Stimulated activated CD8-positive, alpha-beta memory T cell treated with anti-CD3 and anti-CD28 coated beads, Interleukin-15, amount 100 ng/mL, for 1 hour (primary cell): ENCODE measurements around the gene ADPRHL1.

ENCODE experiments used
- DNase-seq: peaks from one replicate; pipeline ENCODE4 v3.0.0-alpha.2; 2020; ENCODE audit warnings: low read depth

The ADPRHL1 gene

DNA sequence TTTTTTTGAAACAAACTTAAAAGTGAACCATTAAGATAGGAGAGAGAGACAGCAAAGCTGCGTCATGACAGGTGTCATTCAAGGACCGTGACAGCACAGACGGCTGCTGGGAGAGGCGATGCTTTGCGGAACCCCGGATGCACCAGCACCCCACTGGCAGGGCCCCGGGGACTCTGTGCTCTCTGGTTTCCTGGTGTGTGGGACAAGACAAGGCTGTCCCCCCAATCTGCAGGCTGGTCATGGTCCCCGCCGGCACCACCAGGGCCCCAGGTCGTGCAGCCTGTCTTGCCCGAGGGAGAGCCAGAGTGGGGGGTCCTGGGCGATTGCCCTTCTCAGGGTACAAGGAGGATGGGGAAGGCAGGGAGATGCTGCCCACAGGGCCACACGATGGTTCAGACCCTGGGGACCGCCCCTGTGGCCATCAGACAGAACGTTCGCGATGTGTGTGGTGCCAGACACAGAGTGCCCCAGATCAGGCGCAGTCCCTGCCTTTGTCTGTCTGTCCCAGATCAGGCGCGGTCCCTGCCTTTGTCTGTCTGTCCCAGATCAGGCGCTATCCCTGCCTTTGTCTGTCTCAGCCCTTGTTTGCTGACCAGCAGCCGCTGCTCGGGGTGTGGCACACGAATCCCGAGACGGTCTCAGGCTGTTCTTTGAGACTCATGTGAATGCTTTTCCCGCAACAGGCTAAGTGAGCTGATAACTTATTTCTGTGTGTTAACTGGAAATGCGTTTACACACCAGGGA is 36.1 kb downstream of the ADPRHL1 start:
- no peak for DNase-seq

DNA sequence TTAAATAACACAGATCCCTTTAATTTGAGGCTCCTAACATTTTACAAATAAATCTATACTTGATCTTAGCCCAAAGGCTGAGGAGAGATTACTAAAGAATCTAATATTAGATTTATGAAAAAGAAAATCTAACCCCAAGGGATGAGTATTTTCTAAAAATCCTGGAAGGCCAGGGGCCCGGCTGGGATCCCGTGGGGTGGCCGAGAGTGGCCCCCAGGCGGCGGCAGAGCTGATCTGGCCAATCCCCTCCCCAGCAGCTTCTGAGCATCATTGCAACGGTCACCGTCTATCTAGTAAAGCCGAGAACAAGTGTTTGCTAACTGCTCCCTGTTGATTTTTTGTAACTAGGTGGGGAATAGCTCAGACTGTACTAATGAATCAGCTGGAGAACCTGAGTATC is 37.5 kb downstream of the ADPRHL1 start:
- DNase-seq = no peak

DNA sequence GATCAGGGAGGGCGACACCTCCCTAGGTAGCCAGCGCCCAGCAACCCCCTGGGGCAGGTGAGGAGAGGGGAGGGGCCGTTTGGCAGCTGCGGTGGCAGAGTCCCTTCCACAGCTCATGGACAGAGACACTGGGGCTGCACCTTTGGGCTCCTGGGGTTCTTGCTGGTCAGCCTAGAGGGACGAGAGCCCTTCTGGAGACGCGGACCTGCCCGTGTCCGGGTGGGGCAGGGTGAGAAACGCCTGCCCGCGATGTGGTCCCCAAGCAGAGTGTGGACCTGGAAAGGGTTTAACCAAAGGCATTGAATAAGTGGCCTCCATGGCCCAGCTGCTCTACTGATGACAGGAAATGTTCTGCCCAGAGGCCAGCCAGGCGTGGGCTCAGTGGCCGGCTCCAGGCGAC is 38.3 kb downstream of the ADPRHL1 start:
- no peak for DNase-seq

DNA sequence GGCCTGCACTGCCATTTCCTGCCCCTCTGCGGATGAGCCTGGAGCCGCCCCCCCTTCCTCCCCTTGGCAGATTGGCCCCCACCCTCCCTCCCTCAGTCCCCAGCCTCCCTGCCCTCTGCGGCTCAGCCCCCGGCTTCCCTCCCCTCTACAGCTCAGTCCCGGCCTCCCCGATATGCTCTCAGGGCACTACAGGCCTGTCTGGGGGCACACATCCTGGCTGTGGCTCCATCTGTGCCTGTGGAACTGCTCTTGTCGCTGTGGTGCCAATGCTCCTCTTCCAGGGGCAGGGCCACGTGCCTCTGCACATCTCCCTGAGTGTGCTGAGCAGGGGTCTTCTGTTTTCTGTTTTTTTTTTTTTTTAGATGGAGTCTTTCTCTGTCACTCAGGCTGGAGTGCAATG is 39.0 kb downstream of the ADPRHL1 start:
- no peak for DNase-seq

DNA sequence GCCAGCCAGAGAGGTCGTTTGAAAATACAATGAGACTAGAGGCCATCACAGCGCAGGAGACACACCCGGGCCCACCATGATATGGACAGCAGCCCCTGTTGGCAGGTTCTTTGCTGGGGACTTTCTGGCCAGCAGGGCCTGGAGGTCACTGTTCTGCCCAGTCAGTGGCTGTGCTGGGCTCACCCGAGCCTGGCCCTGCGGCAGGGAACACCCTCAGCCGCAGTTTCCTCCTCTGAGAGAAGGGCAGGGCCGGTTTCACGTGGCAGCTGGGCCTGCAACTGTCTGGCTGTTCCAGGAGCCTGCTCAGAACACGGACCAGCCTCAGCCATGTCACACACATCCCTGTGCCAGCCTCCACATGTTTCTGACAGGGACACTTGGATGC is 39.4 kb downstream of the ADPRHL1 start:
- DNase-seq = no peak

DNA sequence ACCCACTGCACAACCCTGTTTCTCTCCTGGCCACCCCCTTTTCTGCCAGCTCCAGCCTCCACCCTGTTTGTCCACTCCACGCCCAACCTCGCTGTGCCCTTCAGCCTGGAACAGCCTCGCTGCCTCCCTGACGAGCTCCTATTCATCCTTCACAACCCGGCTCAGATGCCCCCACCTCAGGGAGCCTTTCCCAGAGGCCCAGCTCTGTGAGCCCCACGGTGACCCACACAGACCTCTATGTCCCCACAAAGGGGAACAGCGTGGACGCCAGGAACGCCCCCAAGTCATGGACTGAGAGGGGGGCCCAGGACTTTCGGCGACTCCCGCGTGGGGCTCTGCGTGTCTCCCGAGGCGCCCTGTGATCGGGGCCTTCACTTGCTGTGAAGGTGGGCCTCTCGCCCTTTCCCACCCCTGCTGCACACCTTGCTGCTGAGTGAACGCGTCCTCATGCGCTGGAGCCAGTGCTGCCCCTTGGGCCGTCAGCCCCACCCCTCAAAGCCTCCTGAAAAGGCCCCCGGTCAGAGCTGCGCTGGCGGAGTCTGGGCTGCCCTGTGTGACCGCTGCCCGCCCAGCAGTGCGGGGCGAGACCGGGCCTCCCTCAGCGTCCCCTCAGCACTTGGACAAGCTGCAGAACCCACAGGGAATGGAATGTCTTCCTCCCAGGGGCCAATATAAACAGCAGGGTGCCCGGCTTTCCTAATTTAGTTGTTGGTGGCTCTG is 40.0 kb downstream of the ADPRHL1 start:
- no peak for DNase-seq

DNA sequence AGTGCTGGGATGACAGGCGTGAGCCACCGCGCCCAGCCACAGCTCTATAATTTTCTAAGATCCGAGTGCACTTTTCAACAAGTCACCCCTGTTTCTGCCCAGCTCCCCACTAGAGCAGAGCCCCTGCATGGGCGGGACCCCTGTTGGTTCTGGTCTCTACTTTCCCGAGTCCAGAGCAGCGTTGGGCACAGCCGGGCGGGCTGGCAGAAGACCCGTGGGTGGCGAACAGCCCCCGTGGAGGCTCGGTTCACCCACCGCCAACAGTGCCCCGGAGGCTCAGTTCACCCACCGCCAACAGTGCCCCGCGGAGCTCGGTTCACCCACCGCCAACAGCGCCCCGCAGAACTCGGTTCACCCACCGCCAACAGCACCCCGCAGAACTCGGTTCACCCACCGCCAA is 40.8 kb downstream of the ADPRHL1 start:
- DNase-seq = no peak

DNA sequence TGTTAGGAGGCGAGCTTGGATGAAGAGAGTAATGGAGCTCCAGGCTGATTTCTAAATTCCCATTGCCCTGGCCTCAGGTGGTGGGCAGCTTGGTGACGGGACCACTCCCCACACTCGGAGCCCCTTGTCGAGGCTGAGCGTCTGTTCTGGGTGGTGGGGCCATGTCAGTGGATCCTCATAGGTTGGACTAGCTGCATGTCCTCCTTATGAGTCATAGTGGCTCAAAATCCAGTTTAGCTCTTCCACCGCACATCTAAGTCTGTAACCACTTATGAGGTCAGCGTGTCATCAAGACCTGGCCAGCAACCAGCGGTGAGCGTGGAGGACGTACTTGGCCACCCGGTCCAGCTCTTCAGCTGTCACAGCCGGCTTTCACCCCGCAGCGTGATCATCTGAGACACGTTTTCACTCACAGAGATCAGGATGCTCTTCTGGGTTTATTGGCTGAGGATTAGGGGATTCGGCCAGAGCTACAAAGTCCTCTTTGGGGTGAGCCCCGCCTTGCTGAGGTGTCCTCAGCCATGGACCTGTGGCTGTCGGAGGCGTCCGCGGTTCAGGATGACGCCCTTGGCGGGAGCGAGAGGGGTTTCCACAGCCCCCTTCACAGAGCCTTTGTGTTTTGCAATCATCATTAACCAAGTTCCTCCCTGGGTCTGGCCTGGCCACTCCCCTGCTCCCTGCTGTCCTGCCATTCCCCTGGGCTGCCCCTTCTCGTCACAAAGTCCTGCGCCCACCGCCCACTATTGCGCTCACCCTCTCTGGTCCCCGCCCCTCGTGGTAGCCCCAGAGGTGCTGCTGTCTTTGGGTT is 41.9 kb downstream of the ADPRHL1 start:
- no peak for DNase-seq

DNA sequence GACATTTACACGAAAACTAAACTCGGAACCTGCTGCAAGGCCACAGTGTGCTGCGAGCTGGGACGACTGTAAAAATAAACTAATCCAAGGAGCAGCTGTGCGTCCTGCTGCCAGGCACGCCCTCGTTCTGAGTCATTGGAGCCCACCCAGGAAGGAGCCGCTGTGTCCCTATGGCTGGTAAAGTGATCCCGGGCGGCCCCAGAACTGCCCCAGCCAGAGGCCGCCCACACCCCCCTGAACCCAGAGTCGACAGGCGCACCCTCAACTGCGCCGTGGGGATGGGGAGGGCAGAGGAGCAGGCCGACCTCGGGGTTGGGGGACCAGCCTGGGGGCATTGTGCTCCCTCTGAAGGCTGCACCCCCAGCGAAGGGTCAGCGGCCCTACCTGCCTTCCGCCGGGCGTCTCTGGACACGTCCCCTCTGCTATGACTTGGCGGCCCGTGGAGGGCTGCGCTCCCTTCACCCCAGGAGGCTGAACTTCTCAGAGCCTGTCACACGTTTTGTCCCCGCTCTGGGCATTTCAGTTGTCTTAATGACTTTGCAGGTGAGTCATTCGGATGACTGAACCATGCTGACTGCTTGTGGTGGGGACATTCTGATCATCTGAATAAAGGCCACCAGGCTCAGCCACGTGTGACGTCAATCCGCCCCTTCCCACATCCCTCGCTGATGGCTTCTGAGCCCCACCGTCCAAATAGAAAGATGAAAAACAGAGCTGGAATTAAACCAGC is 42.7 kb downstream of the ADPRHL1 start:
- no peak for DNase-seq

DNA sequence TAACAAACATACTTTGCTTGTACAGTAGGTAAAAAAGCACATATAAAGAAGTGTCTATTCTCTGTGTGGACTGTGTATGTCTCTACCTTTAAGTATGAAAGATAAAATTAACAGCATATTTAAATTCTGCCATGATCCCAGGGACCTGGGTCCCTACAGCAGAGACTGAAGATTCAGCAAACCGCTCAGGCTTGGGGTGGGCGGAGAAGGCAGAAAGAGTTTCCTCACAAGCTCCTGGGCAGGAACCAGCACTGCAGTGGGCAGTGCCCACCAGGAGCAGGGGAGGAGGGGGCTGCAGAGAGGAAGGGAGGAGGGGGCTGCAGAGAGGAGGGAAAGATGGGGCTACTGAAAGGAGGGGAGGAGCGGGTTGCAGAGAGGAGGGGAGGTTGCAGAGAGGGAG is 44.7 kb downstream of the ADPRHL1 start:
- DNase-seq = no peak

DNA sequence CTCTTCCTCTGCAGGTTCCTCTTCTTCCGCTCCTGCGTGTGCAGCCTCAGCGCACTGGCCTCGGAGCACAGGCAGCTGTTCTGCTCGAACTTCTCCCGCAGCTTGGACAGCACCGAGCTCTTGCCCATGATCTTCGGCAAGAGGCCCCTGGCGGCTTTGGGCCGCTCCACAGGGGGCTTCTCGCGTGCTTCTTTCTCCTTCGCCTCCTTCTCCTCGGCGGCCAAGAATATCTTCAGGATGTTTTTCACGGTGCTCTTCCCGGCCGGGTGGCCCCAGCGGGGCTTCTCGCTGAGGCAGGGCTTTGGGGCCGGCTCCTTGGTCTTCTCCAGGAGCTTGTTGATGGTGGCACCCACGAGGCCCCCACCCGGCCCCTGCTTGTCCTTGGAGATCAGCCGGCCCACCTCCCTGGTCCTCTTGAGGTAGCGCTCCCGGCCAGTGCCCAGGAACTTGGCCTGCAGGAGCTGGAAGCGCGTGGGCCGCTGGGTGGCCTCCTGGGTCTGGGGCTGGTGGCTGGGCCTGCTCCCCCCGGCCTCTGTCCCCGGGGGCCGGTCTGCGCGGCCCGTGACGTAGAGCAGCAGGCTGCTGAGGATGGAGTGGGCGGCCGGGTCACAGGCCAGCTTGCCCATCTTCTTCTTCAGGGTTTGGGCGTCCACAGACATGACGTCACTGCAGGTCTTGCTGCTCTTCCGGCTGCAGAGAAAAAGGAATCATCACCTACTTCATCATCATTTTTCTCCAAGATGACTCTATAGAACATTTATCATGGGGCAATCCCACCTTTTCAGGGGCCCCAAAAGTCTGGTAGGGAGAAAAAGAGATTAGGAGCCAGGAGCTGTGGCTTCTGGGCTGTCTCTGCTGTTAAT is 45.5 kb downstream of the ADPRHL1 start:
- DNase-seq = no peak

DNA sequence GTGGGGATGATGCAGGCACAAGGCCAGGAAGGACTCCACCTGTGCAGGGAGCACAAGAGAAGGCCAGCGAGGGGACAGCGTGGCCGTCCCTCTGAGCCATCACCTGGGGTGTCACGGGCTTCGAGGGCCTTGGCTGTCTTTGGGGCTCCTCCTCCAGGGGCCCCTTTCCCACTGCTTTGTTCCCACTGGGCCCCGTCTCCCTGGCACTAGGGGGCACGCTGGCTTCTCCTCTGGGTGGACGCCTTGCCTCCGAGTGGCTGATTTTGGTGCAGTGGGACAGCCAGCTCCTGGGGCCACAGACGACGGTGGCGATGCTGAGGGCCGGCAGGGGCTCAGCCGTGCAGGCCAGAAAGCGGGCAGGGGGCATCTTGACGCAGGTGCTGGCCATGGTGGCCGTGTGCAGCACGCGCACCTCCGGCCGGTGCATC is 46.2 kb downstream of the ADPRHL1 start:
- DNase-seq = no peak

DNA sequence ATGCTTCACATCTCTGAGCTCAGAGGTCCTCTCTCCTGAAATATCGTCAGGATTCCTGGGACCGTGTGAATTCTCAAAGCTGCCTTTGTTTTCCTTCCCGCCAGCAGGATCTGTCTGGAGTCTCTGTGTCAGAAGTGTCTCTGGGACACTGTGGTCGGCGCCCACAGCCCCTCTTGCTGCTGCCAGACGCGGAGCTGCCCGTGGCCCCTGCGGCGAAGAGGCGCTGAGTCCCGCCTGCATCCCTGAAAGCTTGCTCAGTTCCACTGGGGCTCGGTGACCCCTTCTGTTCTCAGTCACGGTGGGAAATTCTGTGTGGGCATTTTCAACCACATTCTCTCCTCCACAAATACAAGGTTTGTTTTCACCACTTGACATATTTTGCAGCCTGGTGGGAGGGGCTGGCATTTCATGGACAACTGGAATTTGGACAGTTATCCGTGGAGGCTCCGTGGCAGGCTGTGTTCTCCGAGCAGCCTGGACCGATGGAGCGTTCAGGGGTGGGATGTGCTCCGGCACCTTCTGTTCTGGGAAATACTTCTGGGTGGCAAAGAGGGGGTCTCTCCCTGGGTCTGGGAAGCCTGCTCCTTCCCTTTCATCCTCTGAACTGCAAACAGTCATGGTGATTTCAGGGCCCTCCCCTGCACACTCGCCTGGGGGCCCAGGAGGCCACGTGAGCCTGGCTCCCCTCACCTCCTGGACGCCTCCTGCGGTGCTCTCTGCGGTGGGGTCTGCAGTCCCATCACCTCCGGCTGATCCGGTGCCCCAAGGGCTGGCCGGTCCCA is 46.8 kb downstream of the ADPRHL1 start:
- DNase-seq = no peak

DNA sequence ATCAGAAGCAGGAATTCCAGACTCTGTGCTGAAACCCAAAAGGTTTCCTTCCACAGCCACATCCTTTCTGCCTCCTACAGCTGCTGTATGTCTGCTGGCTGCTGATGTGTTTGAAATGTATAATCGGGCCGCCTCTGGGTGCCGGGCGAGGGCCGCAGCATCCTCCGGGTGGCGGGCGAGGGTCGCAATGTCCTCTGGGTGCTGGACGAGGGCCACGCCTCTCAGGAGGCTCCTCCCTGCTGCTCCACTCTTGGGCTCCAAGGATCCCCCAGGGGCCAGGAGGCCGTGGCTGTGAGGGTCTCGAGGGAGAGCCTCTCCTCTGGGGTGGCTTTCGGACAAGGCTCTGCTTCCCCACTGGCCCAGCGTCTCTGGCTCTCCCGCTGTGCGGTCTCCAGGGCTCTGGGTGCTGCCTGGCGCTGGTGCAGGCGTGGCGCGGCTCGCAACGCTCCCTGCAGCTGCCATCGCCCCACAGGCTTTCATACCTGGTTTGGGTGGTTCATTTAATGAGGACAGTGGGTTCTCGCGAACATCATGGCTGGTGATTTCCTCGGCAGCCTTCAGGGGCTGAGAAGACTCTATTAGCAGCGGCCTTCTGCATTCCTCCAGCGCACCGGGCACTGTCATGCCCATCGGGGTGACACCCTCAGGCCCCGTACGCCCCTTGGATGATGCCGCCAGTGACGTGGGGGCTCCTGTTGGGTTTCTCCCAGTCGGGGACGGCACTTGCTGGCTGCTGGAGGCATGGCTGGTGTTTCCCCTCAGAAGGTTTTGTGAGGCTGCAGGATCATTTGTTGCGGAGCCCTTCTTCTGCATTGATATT is 47.6 kb downstream of the ADPRHL1 start:
- no peak for DNase-seq

DNA sequence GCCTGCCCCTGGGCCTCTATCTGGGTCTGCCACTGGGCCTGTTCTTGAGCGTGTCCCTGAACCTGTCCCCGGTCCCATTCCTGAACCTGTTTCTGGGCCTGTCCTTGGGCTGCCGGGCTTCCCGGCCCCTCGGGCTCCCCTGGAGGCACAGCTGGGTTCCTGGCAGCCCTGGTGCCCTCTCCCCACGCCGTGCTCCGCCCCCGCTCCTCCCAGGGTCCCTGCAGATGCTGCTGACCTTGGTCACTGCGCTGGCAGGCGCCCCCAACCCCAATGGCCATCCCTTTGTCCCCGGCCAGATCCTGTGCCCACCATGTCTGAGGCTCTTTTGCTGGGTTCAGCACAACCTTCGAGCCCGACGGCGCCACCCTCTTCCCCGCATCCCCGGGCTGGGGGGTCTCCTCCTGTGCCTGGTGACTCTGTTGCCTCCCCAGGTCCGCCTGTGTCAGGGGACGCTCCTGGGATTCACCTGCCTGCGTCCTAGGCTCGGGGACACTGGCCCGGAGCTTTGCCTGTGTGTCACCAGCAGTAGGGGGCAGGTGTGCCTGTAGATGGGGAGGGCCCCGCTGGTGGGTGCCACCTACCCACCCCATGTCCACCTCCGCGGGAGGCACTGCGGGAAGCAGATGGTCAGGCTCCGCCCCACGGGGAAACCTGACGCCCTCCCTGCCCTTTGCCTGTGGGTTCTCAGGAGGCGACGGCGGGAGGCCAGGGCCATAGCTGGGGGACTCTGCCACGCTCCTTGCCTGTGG is 48.4 kb downstream of the ADPRHL1 start:
- DNase-seq = no peak

DNA sequence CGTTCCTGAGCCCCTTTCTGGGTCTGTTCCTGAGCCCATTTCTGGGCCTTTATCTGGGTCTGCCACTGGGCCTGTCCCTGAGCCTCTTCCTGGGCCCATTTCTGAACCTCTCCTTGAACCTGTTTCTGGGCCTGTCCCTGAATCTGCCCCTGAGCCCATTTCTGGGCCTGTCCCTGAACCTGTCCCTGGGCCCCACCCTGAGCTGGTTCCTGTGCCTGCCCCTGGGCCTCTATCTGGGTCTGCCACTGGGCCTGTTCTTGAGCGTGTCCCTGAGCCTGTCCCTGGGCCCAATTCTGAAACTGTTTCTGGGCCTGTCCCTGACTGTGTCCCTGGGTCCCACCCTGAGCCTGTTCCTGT is 48.9 kb downstream of the ADPRHL1 start:
- no peak for DNase-seq

DNA sequence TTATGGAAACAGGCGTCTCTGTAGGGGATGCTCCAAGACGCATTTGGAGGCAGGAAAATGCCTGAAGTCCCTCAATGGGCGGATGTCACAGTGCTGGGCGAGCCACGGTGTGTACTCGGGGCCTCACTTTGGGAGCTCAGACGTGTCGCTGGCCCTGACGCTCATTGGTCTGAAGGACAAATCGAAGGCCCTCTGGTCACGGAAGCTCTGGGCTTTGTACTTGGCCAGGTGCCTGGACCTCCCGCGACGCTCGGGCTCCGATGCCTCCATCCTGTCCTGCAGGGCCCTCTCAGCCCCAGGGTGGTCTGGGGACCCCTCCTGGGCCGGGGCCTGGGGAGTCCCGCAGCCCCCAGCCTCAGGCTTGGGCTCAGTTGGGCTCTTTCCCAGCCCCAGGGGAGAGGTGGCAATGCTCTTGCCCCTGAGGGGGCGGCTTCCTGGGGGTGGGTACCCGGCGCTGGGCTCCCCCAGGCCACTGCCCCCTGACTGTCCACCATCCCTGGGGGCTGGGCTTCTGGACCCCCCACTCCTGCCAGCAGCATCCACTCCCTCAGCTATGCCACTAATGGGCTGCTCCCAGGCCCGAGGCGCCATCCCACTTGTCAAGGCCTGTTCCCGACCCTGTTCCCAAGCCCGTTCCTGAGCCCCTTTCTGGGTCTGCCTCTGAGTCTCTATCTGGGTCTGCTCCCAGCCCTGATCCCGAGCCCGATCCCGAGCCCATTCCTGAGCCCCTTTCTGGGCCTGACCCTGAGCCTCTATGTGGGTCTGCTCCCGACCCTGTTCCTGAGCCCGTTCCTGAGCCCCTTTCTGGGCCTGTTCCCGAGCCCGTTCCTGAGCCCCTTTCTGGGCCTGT is 49.8 kb downstream of the ADPRHL1 start:
- DNase-seq = no peak
